NCI-H1105 treated with DMSO at 0.1 percent for 48 hours (cell line): Measurements from ENCODE around the gene TIMM8B.
"Not testable (repeated sequence)": the region's sequence is repeated elsewhere in the genome, so short reads cannot be mapped to it uniquely, and the experiment has no call there.

Experiments
- DNase-seq: peaks from one replicate; lab custom pipeline; 2025; lab: John Stamatoyannopoulos, UW

TIMM8B gene

GRCh38 chr11:112073941-112074811 lies 12.4 kb downstream of the TIMM8B start, which contains the start of the genes NKAPD1 and PIH1D2:
Gene NKAPD1 (plus strand): TSS chr11:112074299. CDS start chr11:112075575, 1,276 bp downstream.
Gene PIH1D2 (minus strand): TSS chr11:112074017. CDS start chr11:112073174, 843 bp downstream.
- DNase-seq, result peak; percentile 90

- DNase-seq, result no peak
Observed at GRCh38 chr11:112062923-112063322, 23.6 kb downstream of the TIMM8B start.

- no peak for DNase-seq
Observed at GRCh38 chr11:112058103-112058502, 28.5 kb downstream of the TIMM8B start.

GRCh38 chr11:112057170-112057569 lies 29.4 kb downstream of the TIMM8B start:
- DNase-seq, result no peak

GRCh38 chr11:112051768-112052167 lies 34.8 kb downstream of the TIMM8B start:
- no peak for DNase-seq

- no peak for DNase-seq
Observed at GRCh38 chr11:112050721-112051120, 35.8 kb downstream of the TIMM8B start.

- DNase-seq, result no peak
Observed at GRCh38 chr11:112049777-112050176, 36.8 kb downstream of the TIMM8B start.

GRCh38 chr11:112048256-112048655 lies 38.3 kb downstream of the TIMM8B start:
- DNase-seq, result not testable (repeated sequence)

GRCh38 chr11:112046647-112047046 lies 39.9 kb downstream of the TIMM8B start:
- DNase-seq, result not testable (repeated sequence)

- no peak for DNase-seq
Observed at GRCh38 chr11:112044961-112045360, 41.6 kb downstream of the TIMM8B start.

GRCh38 chr11:112042961-112043304 lies 43.6 kb downstream of the TIMM8B start:
- no peak for DNase-seq

- no peak for DNase-seq
Observed at GRCh38 chr11:112042161-112042960, 44.2 kb downstream of the TIMM8B start.

- DNase-seq, result no peak
Observed at GRCh38 chr11:112037527-112037926, 49.0 kb downstream of the TIMM8B start.
